T-helper 2 cell treated with Interferon-gamma antibody and Interleukin-4, amounts not matched to agents 5 μg/mL and 100 μg/mL, for 36 hours (primary cell): Measurements from ENCODE around the gene ZEB2.

Experiments used
- DNase-seq: peaks from one replicate; pipeline ENCODE4 v3.0.0; 2021; ENCODE audit warnings: low spot score
- H3K27ac Mint-ChIP-seq: one replicate; pipeline ENCODE4 v1.8.0; 2021; ENCODE audit warnings: mild to moderate bottlenecking, mixed read lengths
- H3K27me3 Mint-ChIP-seq: one replicate; pipeline ENCODE4 v1.8.0; 2021; ENCODE audit warnings: low read depth, mixed read lengths
- H3K36me3 Mint-ChIP-seq: one replicate; pipeline ENCODE4 v1.8.0; 2021; ENCODE audit warnings: low read depth, mixed read lengths
- H3K4me1 Mint-ChIP-seq: one replicate; pipeline ENCODE4 v1.8.0; 2021; ENCODE audit warnings: low read depth, mixed read lengths
- H3K4me3 Mint-ChIP-seq: one replicate; pipeline ENCODE4 v1.8.0; 2022; ENCODE audit warnings: mild to moderate bottlenecking, moderate library complexity, mixed read lengths
- H3K9me3 Mint-ChIP-seq: one replicate; pipeline ENCODE4 v1.8.0; 2021; ENCODE audit warnings: mixed read lengths

The ZEB2 gene

GRCh38 chr2:144459286-144459685 is 60.6 kb downstream of the ZEB2 start:
- Mint-ChIP-seq H3K27me3 (peaks cover 2% of the 10 kb centered on the region), H3K4me3 (no peak overlapping the region), H3K9me3 (no peaks in the 10 kb centered on the region), H3K27ac (no peak overlapping the region), H3K4me1 (peaks cover 24% of the 10 kb centered on the region), H3K36me3 (no peaks in the 10 kb centered on the region)
- no peak for DNase-seq

DNA sequence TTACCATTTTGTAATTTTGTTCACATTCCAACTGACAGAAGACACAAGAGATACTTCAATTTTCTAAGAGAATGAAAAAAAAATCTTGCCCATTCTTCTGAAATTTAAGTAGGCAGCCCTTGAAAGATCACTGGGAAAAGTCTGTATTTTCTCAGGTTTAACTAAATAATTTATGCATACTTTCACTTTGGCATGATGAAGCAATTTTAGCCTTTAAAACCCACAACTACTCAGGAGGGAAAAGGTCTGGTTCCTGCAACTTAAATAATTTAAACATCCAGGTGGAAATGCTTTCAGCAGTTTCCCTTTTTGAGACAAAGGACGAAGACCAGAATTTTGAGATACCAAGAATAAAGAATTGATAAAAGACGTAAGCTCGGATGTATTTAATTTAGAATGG is 61.4 kb downstream of the ZEB2 start:
- H3K27ac Mint-ChIP-seq: no peak overlapping the region
- H3K9me3 Mint-ChIP-seq: no peaks in the 10 kb centered on the region
- peaks cover 2% of the 10 kb centered on the region for H3K27me3 Mint-ChIP-seq
- peaks cover 26% of the 10 kb centered on the region for H3K4me1 Mint-ChIP-seq
- no peak for DNase-seq
- H3K4me3 Mint-ChIP-seq: peak overlapping the region; percentile 3
- no peaks in the 10 kb centered on the region for H3K36me3 Mint-ChIP-seq

- no peaks in the 10 kb centered on the region for H3K36me3 Mint-ChIP-seq
- H3K9me3 Mint-ChIP-seq: no peaks in the 10 kb centered on the region
- peaks cover 2% of the 10 kb centered on the region for H3K27me3 Mint-ChIP-seq
- H3K27ac Mint-ChIP-seq: no peak overlapping the region
- peaks cover 37% of the 10 kb centered on the region for H3K4me1 Mint-ChIP-seq
- no peak overlapping the region for H3K4me3 Mint-ChIP-seq
- DNase-seq: peak; percentile 13
Measured at GRCh38 chr2:144456680-144457079, 63.2 kb downstream of the ZEB2 start.

GRCh38 chr2:144455987-144456386 is 63.9 kb downstream of the ZEB2 start:
- H3K4me1 Mint-ChIP-seq: peaks cover 38% of the 10 kb centered on the region
- H3K27me3 Mint-ChIP-seq: peaks cover 2% of the 10 kb centered on the region
- no peak overlapping the region for H3K27ac Mint-ChIP-seq
- no peak for DNase-seq
- H3K9me3 Mint-ChIP-seq: no peaks in the 10 kb centered on the region
- no peak overlapping the region for H3K4me3 Mint-ChIP-seq
- no peaks in the 10 kb centered on the region for H3K36me3 Mint-ChIP-seq

- H3K27me3 Mint-ChIP-seq: peaks cover 2% of the 10 kb centered on the region
- H3K4me3 Mint-ChIP-seq: peak overlapping the region; percentile 0
- DNase-seq: peak; percentile 34
- H3K27ac Mint-ChIP-seq: peak overlapping the region; percentile 1
- peaks cover 36% of the 10 kb centered on the region for H3K4me1 Mint-ChIP-seq
- no peaks in the 10 kb centered on the region for H3K9me3 Mint-ChIP-seq
- no peaks in the 10 kb centered on the region for H3K36me3 Mint-ChIP-seq
Measured at GRCh38 chr2:144454466-144455287, 65.2 kb downstream of the ZEB2 start.

GRCh38 chr2:144453486-144454158 is 66.3 kb downstream of the ZEB2 start:
- peaks cover 31% of the 10 kb centered on the region for H3K4me1 Mint-ChIP-seq
- no peaks in the 10 kb centered on the region for H3K36me3 Mint-ChIP-seq
- peaks cover 2% of the 10 kb centered on the region for H3K27me3 Mint-ChIP-seq
- H3K27ac Mint-ChIP-seq: no peak overlapping the region
- H3K9me3 Mint-ChIP-seq: no peaks in the 10 kb centered on the region
- no peak for DNase-seq
- H3K4me3 Mint-ChIP-seq: no peak overlapping the region

GRCh38 chr2:144452989-144453336 is 67.0 kb downstream of the ZEB2 start:
- no peaks in the 10 kb centered on the region for H3K9me3 Mint-ChIP-seq
- H3K4me3 Mint-ChIP-seq: no peak overlapping the region
- H3K27me3 Mint-ChIP-seq: peaks cover 2% of the 10 kb centered on the region
- H3K27ac Mint-ChIP-seq: no peak overlapping the region
- no peaks in the 10 kb centered on the region for H3K36me3 Mint-ChIP-seq
- H3K4me1 Mint-ChIP-seq: peaks cover 29% of the 10 kb centered on the region
- no peak for DNase-seq

DNA sequence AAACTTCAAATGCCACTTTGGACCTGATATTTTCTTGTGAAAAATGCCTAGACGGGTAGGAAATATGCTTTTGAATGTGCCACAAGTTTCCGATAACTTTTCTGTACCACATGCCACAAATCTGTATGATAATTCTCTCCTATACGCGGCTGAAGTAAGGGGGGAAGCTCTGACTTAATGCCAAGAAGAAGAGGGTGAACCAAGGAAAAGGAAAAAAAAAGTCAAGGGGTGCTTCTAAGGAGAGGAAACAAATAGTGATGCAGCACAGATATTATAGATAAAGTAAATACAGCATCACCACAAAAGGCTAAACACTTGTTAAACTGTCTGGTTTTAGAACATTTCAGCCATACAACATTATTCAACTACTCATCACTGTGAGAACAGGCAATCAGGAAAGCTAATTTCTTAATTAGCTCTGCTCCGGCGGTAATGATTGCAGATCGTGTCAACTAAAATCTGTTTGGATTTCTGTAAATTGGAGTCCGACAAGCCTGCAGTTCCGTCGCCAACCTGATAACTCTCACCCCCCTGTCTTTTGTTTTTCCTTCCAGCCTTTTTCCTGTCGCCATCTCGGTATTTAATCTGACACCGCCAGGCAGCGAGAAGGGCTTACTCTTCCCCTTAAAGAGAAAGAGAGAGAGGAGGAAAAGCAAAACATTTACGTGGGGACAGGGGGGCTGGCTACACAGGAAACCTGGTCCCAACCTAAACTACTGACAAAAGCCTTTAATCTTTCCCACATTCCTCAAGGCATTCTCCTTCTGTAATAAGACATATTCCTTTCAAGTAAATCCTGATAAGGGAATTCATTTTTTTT is 67.5 kb downstream of the ZEB2 start:
- peak overlapping the region; percentile 23 for H3K4me3 Mint-ChIP-seq
- H3K9me3 Mint-ChIP-seq: no peaks in the 10 kb centered on the region
- peaks cover 2% of the 10 kb centered on the region for H3K27me3 Mint-ChIP-seq
- peaks cover 29% of the 10 kb centered on the region for H3K4me1 Mint-ChIP-seq
- H3K36me3 Mint-ChIP-seq: no peaks in the 10 kb centered on the region
- no peak for DNase-seq
- no peak overlapping the region for H3K27ac Mint-ChIP-seq

DNA sequence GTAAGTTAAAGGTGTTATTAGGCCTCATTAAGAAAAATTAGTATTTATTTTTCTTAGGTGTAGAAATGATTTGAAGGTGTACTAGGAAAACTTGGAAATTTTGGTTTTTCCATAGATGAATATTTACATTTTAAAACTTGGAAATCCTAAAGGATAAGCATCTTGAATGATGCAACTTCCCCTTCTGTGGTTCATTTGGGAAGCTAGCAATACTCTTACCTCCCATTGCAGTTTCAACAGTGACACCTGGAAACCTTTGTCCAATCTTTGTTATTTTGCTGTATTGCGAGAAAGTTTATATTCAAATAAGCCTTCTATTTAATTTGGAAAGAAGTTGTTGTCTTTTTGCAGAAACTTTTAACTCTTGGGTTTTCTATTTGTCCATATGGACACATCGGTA is 68.5 kb downstream of the ZEB2 start:
- Mint-ChIP-seq H3K36me3 (peaks cover 2% of the 10 kb centered on the region), H3K27ac (no peak overlapping the region), H3K9me3 (no peaks in the 10 kb centered on the region), H3K27me3 (peaks cover 2% of the 10 kb centered on the region), H3K4me3 (no peak overlapping the region), H3K4me1 (peaks cover 27% of the 10 kb centered on the region)
- no peak for DNase-seq

DNA sequence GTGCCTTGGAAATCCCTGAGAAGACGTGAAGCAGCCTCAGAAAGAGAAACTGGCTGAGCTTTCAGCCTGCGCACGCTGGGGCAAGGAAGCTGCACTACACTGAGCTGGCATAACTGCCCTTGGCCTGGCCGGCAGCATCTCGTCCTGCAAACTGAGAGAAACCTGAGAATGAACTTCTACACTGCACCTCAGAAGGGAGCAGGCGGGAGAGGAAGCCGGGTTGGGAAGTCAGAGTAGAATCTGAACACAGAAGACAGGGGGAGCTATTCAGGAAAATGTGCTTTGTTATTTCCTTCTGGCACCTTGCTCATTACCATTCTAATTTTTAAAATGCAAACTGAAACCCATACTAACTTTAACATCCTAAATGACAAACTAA is 70.9 kb downstream of the ZEB2 start:
- H3K27me3 Mint-ChIP-seq: no peaks in the 10 kb centered on the region
- H3K27ac Mint-ChIP-seq: no peak overlapping the region
- DNase-seq: no peak
- H3K9me3 Mint-ChIP-seq: no peaks in the 10 kb centered on the region
- peaks cover 2% of the 10 kb centered on the region for H3K36me3 Mint-ChIP-seq
- peaks cover 13% of the 10 kb centered on the region for H3K4me1 Mint-ChIP-seq
- H3K4me3 Mint-ChIP-seq: no peak overlapping the region

GRCh38 chr2:144448389-144449027 is 71.4 kb downstream of the ZEB2 start:
- H3K27ac Mint-ChIP-seq: no peak overlapping the region
- no peaks in the 10 kb centered on the region for H3K9me3 Mint-ChIP-seq
- H3K27me3 Mint-ChIP-seq: no peaks in the 10 kb centered on the region
- peaks cover 12% of the 10 kb centered on the region for H3K4me1 Mint-ChIP-seq
- no peak for DNase-seq
- H3K4me3 Mint-ChIP-seq: no peak overlapping the region
- peaks cover 2% of the 10 kb centered on the region for H3K36me3 Mint-ChIP-seq

DNA sequence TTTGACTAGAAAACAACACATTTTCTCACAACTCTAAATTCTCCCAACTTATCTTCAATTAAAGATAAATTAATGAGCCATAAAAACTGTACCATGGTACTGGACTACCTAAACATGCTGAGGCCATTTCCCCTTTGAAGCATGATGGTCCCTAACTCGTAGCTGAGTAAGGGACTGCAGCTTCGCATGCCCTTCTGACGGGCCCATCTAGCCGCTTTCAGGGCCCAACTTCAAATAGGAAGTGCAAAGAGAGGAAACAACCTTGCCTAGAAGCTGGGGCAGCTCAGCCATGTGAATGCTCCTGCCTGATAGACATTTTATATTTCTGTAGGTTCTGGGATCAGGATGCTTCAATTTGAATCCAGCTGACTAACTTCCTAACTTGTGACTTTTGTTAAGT is 72.4 kb downstream of the ZEB2 start:
- H3K9me3 Mint-ChIP-seq: no peaks in the 10 kb centered on the region
- no peak for DNase-seq
- H3K4me3 Mint-ChIP-seq: no peak overlapping the region
- peaks cover 10% of the 10 kb centered on the region for H3K4me1 Mint-ChIP-seq
- no peak overlapping the region for H3K27ac Mint-ChIP-seq
- H3K27me3 Mint-ChIP-seq: no peaks in the 10 kb centered on the region
- peaks cover 2% of the 10 kb centered on the region for H3K36me3 Mint-ChIP-seq

DNA sequence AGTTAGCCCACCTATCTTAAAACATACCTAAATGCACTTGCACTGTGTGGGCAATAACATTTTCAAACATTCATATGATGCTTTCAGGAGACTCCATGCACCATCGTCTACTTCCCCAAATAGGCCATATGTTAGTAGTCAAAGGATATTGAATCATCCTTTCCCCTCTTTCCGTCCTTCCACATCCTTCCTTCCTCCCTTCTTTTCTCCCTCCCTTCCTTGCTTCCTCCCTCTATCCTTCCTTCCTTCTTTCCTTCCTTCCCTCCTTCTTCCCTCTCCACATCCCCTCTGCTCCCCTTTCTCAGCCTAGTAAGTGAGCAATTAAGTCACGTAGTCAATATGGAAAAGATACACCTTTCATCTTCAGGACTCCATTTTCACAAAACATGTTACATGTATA is 73.8 kb downstream of the ZEB2 start:
- Mint-ChIP-seq H3K27ac (no peak overlapping the region), H3K4me3 (no peak overlapping the region), H3K36me3 (peaks cover 2% of the 10 kb centered on the region), H3K4me1 (no peaks in the 10 kb centered on the region), H3K9me3 (no peaks in the 10 kb centered on the region), H3K27me3 (no peaks in the 10 kb centered on the region)
- DNase-seq: no peak

- H3K4me1 Mint-ChIP-seq: no peaks in the 10 kb centered on the region
- H3K27me3 Mint-ChIP-seq: no peaks in the 10 kb centered on the region
- peaks cover 2% of the 10 kb centered on the region for H3K36me3 Mint-ChIP-seq
- H3K9me3 Mint-ChIP-seq: no peaks in the 10 kb centered on the region
- no peak for DNase-seq
- no peak overlapping the region for H3K4me3 Mint-ChIP-seq
- no peak overlapping the region for H3K27ac Mint-ChIP-seq
Measured at GRCh38 chr2:144445196-144445595, 74.7 kb downstream of the ZEB2 start.
